H1 (cell line): ENCODE results near the gene SOX15. TPM values are rescaled to one million over a fixed set of nuclear protein-coding genes. Genes with fewer than 3 reads are reported as not detected.
A peak's percentile ranks its signal among the peaks of the same experiment; 100 is the strongest.

Experiments
- CTCF ChIA-PET: fragments of 300-600 bp; sonication (Branson Sonifier 250); formaldehyde crosslinking; loops from one replicate; lab custom pipeline; 2021; ENCODE audit not compliant: partially characterized antibody; lab: Charles Lee
- POLR2A ChIA-PET: fragments of 300-600 bp; sonication (Branson Sonifier 250); formaldehyde crosslinking; loops from one replicate; lab custom pipeline; 2021; ENCODE audit warnings: inconsistent platforms; ENCODE audit not compliant: partially characterized antibody; lab: Charles Lee
- DNase-seq, 2 experiments: peaks; one replicate each; pipeline versions ENCODE4 v3.0.0 to v3.0.0-alpha.2; 2010 to 2022; ENCODE audit warnings: low spot score in 2 of 2, low read depth in 1 of 2, mixed read lengths in 1 of 2
- FAIRE-seq: peaks from 2 replicates; lab custom pipeline; 2011; peaks lifted over from hg19 to GRCh38; lab: Jason Lieb, UNC
- H2AFZ ChIP-seq: 2 replicates; pipeline ENCODE4 v1.8.1; 2012; ENCODE audit warnings: low read length, inconsistent platforms
- H2AK5ac ChIP-seq: 2 replicates; pipeline ENCODE4 v1.6.1; 2013; ENCODE audit warnings: low read depth, low read length
- H2BK120ac ChIP-seq: replicated peaks from 2 replicates; pipeline ENCODE3; 2013; ENCODE audit warnings: low read depth, low read length, inconsistent platforms
- H2BK12ac ChIP-seq: 2 replicates; pipeline ENCODE4 v1.6.1; 2013; ENCODE audit warnings: low read depth, low read length
- H2BK15ac ChIP-seq: 2 replicates; pipeline ENCODE4 v1.6.1; 2013; ENCODE audit warnings: low read length
- H2BK20ac ChIP-seq: 2 replicates; pipeline ENCODE4 v1.6.1; 2013; ENCODE audit warnings: low read length
- H2BK5ac ChIP-seq: 2 replicates; pipeline ENCODE4 v1.6.1; 2013; ENCODE audit warnings: low read depth, low read length
- H3K14ac ChIP-seq: 2 replicates; pipeline ENCODE4 v1.6.1; 2013; ENCODE audit warnings: inconsistent platforms; ENCODE audit not compliant: insufficient read length
- H3K18ac ChIP-seq: 2 replicates; pipeline ENCODE4 v1.6.1; 2013; ENCODE audit warnings: low read length; ENCODE audit errors: extremely low read depth
- H3K23ac ChIP-seq: 2 replicates; pipeline ENCODE4 v1.6.1; 2013; ENCODE audit warnings: inconsistent platforms; ENCODE audit not compliant: insufficient read length
- H3K23me2 ChIP-seq: 2 replicates; pipeline ENCODE4 v1.6.1; 2013; ENCODE audit warnings: low read depth, low read length
- H3K27ac ChIP-seq: 2 replicates; pipeline ENCODE4 v1.6.1; 2011; ENCODE audit warnings: low read depth, low read length, inconsistent platforms
- H3K27me3 ChIP-seq, 4 experiments: replicated peaks in 1 of 4; 1 replicate in 1 of 4; 2 replicates in 3 of 4; pipeline versions ENCODE4 v1.6.1 to v1.8.1; 2011 to 2013; ENCODE audit warnings: low read length in 3 of 4, mild to moderate bottlenecking in 3 of 4, inconsistent platforms in 2 of 4, mixed read lengths in 2 of 4, moderate library complexity in 1 of 4; ENCODE audit not compliant: control insufficient read depth in 3 of 4, insufficient read depth in 3 of 4; ENCODE audit errors: extremely low read depth in 1 of 4
- H3K36me3 ChIP-seq, 4 experiments: 2 replicates each; pipeline versions ENCODE4 v1.6.1 to v1.8.1; 2011 to 2013; ENCODE audit warnings: mild to moderate bottlenecking in 4 of 4, low read length in 3 of 4, moderate library complexity in 2 of 4, control low read depth in 1 of 4, inconsistent platforms in 1 of 4; ENCODE audit not compliant: insufficient read depth in 4 of 4, control insufficient read depth in 2 of 4
- H3K4ac ChIP-seq: replicated peaks from 2 replicates; pipeline ENCODE3; 2013; ENCODE audit warnings: low read length, low read depth, mixed read lengths, inconsistent platforms; ENCODE audit not compliant: insufficient read length
- H3K4me1 ChIP-seq, 4 experiments: replicated peaks in 1 of 4; 1 replicate in 1 of 4; 2 replicates in 3 of 4; pipeline versions ENCODE4 v1.6.1 to v1.8.1; 2011 to 2013; ENCODE audit warnings: low read length in 3 of 4, inconsistent platforms in 2 of 4, mixed read lengths in 1 of 4; ENCODE audit not compliant: insufficient read depth in 4 of 4, control insufficient read depth in 3 of 4
- H3K4me2 ChIP-seq, 2 experiments: 2 replicates each; pipeline versions ENCODE4 v1.6.1 to v1.8.1; 2011 to 2013; ENCODE audit warnings: low read depth in 2 of 2, low read length in 2 of 2, control low read depth in 1 of 2, inconsistent platforms in 1 of 2, mild to moderate bottlenecking in 1 of 2; ENCODE audit not compliant: insufficient read depth in 1 of 2
- H3K4me3 ChIP-seq, 4 experiments: fragments of 200-600, 300-600 bp in 1 of 4; sonication (generic), shearing (Covaris generic), sonication (Bioruptor Twin) in 1 of 4; 2 replicates each; pipeline versions ENCODE4 v1.5.1 to v1.8.1; 2011 to 2016; ENCODE audit warnings: low read length in 4 of 4, low read depth in 3 of 4, control low read depth in 2 of 4, inconsistent platforms in 2 of 4, mild to moderate bottlenecking in 2 of 4, mixed read lengths in 1 of 4, moderate library complexity in 1 of 4; ENCODE audit not compliant: insufficient read depth in 2 of 4; ENCODE audit errors: extremely low read depth in 1 of 4
- H3K56ac ChIP-seq: replicated peaks from 2 replicates; pipeline ENCODE3; 2013; ENCODE audit warnings: low read depth, mild to moderate bottlenecking, mixed read lengths, low read length, inconsistent platforms; ENCODE audit not compliant: insufficient read length
- H3K79me1 ChIP-seq: 2 replicates; pipeline ENCODE4 v1.6.1; 2013; ENCODE audit warnings: low read depth, low read length, control low read depth
- H3K79me2 ChIP-seq, 2 experiments: 2 replicates each; pipeline versions ENCODE4 v1.6.1 to v1.8.1; 2012 to 2013; ENCODE audit warnings: low read length in 2 of 2, mild to moderate bottlenecking in 2 of 2, inconsistent platforms in 1 of 2; ENCODE audit not compliant: insufficient read depth in 2 of 2, control insufficient read depth in 1 of 2
- H3K9ac ChIP-seq, 4 experiments: replicated peaks in 1 of 4; 1 replicate in 1 of 4; 2 replicates in 3 of 4; pipeline versions ENCODE4 v1.6.1 to v1.8.1; 2011 to 2013; ENCODE audit warnings: low read depth in 3 of 4, low read length in 3 of 4, control low read depth in 2 of 4, mild to moderate bottlenecking in 2 of 4, moderate library complexity in 2 of 4, inconsistent platforms in 1 of 4; ENCODE audit errors: extremely low read depth in 1 of 4
- H3K9me3 ChIP-seq, 2 experiments: 2 replicates each; pipeline versions ENCODE4 v1.6.1 to v1.8.1; 2012 to 2013; ENCODE audit warnings: mild to moderate bottlenecking in 2 of 2, moderate library complexity in 2 of 2, control low read depth in 1 of 2, inconsistent platforms in 1 of 2, low read depth in 1 of 2, low read length in 1 of 2, mixed read lengths in 1 of 2; ENCODE audit not compliant: insufficient read depth in 2 of 2
- H4K20me1 ChIP-seq, 2 experiments: replicated peaks in 1 of 2; 2 replicates each; pipeline versions ENCODE3 to v1.8.1; 2011 to 2013; ENCODE audit warnings: inconsistent platforms in 2 of 2, low read length in 2 of 2, mild to moderate bottlenecking in 1 of 2; ENCODE audit not compliant: insufficient read depth in 2 of 2, control insufficient read depth in 1 of 2
- H4K5ac ChIP-seq: 2 replicates; pipeline ENCODE4 v1.6.1; 2013; ENCODE audit warnings: low read length, low read depth, mixed read lengths, inconsistent platforms; ENCODE audit not compliant: insufficient read length
- H4K8ac ChIP-seq: 2 replicates; pipeline ENCODE4 v1.8.0; 2013; ENCODE audit warnings: mild to moderate bottlenecking, moderate library complexity, low read length, inconsistent platforms; ENCODE audit not compliant: insufficient read depth; ENCODE audit errors: extremely low read depth
- H4K91ac ChIP-seq: replicated peaks from 2 replicates; pipeline ENCODE3; 2013; ENCODE audit warnings: low read length, mixed read lengths, inconsistent platforms; ENCODE audit not compliant: insufficient read length
- ASH2L ChIP-seq: fragments of 200-600, 300-600 bp; sonication (generic); IDR thresholded peaks from one replicate; pipeline ENCODE4 v1.7.1; 2017; ENCODE audit warnings: low read length
- KDM5A ChIP-seq: fragments of 200-600 bp; IDR thresholded peaks from 2 replicates; pipeline ENCODE4 v1.7.1; 2012; ENCODE audit warnings: mild to moderate bottlenecking, low read length, inconsistent platforms, mixed read lengths
- SAP30 ChIP-seq: fragments of 300-600 bp; sonication (generic); IDR thresholded peaks from 2 replicates; pipeline ENCODE4 v1.7.1; 2012; ENCODE audit warnings: low read length, moderate library complexity, mild to moderate bottlenecking, inconsistent platforms; ENCODE audit not compliant: insufficient read depth, insufficient replicate concordance
- WGBS, 2 experiments: shearing (Covaris generic) in 1 of 2; methylation state at CpG; one replicate each; pipeline versions ENCODE4 v1.1.6 to v1.1.7; 2013 to 2015; ENCODE audit warnings: low lambda C conversion rate in 2 of 2, mixed read lengths in 2 of 2, inconsistent platforms in 1 of 2, low coverage in 1 of 2, missing lambda C conversion rate in 1 of 2; ENCODE audit not compliant: insufficient replicate concordance in 2 of 2, insufficient coverage in 1 of 2, insufficient read length in 1 of 2; ENCODE audit errors: extremely low coverage in 1 of 2, missing lambda C conversion rate in 1 of 2; 5-methylcytosine and 5-hydroxymethylcytosine counted together
- polyA plus RNA-seq, 7 experiments: library from polyadenylated mRNA; depleted of rRNA in 3 of 7; stranded (reverse) in 5 of 7; unstranded in 2 of 7; fragments of >200 nt in 5 of 7; fragments of 200-250 nt in 2 of 7; gene quantifications; 1 replicate in 5 of 7; 2 replicates in 1 of 7; 4 replicates in 1 of 7; pipeline versions ENCODE4 v1.2.1 to v1.2.3, GENCODE V29; 2011 to 2013; ENCODE audit warnings: missing spikeins in 2 of 7, mixed read lengths in 2 of 7
- total RNA-seq: library from RNA; stranded (reverse); fragmentation: NEBNext Ultra II Directional; extraction: Animal tissue kit (Norgen Biotek cat#: 25700); gene quantifications from 2 replicates; pipeline ENCODE4 v1.2.1, GENCODE V29; 2021

The SOX15 gene
- total and polyA plus RNA-seq, 2 of the 8 experiments (the other 6 are each of a cell fraction or from before 2014, with no cell fraction given), result 14.3 to 26.8 TPM

DNA sequence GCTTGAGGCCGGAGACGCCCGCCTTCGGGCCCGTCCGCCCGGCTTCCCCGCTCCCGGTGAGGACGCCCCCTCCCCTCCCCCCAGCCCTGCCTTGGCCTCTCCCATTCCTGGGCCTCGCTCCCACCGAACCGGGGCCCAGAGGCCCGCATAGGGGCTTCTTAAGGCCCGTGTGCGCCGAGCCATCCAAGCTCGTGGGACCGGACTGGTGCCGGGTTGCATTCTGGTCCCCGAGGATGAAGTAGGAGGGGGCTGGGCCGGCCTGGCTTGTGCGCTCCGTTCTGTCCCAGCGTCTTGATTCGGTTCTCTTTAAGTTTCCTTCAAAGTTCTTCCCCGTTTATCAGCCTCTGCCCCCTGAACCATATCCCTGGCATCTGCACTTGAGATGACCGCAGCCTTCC is 27.7 kb downstream of the SOX15 start:
- Histone ChIP-seq H3K14ac (no peak overlapping the region), H4K5ac (no peak overlapping the region), H3K4ac (no peak overlapping the region), H3K79me1 (peaks cover 11% of the 10 kb centered on the region), H3K36me3 (peaks cover 22 to 38% (median 27%) of the 10 kb centered on the region in 4 experiments), H3K23me2 (peaks cover 6% of the 10 kb centered on the region; the same call in 1 of the 2 replicates), H3K23ac (no peak overlapping the region), H4K20me1 (peaks cover 0 to 1% of the 10 kb centered on the region in 2 experiments), H2AK5ac (no peak overlapping the region), H3K27me3 (no peaks in the 10 kb centered on the region), H2BK5ac (no peak overlapping the region), H3K9me3 (no peaks in the 10 kb centered on the region), H3K27ac (peak overlapping the region; percentile 48; the same call in 1 of the 2 replicates), H3K18ac (no peak overlapping the region), H2AFZ (no peak overlapping the region), H4K8ac (peak overlapping the region; percentile 92; the same call in 1 of the 2 replicates), H2BK20ac (no peak overlapping the region), H2BK120ac (no peak overlapping the region), H3K9ac (peak overlapping the region; percentile 63 to 82 (median 74); a peak in 6 of 7 replicates), H2BK15ac (no peak overlapping the region), H3K4me3 (peak overlapping the region; percentile 69 to 96 (median 78)), H3K4me1 (peaks cover 11 to 37% (median 20%) of the 10 kb centered on the region in 4 experiments), H3K56ac (peak overlapping the region; percentile 48), H3K79me2 (peaks cover 4 to 26% of the 10 kb centered on the region in 2 experiments; a peak in 3 of 4 replicates), H3K4me2 (peak overlapping the region; percentile 49 to 96), H2BK12ac (no peak overlapping the region), H4K91ac (no peak overlapping the region)
- FAIRE-seq, result no peak
- CTCF ChIA-PET, result interaction anchor here (0.7 to 12.7 kb wide), 8 partner anchors 9 to 63 kb away, joined by 3 to 251 read pairs (median 8); partner anchors contain the start of genes MPDU1, SOX15 and TNFSF12
- POLR2A ChIA-PET, result interaction anchor here (0.6 to 37.5 kb wide), 15 partner anchors 16 to 253 kb away, joined by 3 to 1144 read pairs (median 4); partner anchors contain the start of genes CD68, EFNB3, GPS2 and MPDU1
- DNase-seq, result no peak
- WGBS, 2 experiments, result 5% methylated on average over 24 of the region's 28 CpGs; no CpG with 5 or more reads in 1 of the 2 experiments
- TF ChIP-seq KDM5A (0 out of 2 replicates have a peak, but pooled peaks have one; percentile 3), SAP30 (peak; percentile 53), ASH2L (no peak)
